ENCODE results near the gene DYNAP. TPM values are rescaled to one million over a fixed set of nuclear protein-coding genes. Genes with fewer than 3 reads are reported as not detected.

Gene DYNAP
- total and polyA plus RNA-seq, 7 donors: not detected

DNA sequence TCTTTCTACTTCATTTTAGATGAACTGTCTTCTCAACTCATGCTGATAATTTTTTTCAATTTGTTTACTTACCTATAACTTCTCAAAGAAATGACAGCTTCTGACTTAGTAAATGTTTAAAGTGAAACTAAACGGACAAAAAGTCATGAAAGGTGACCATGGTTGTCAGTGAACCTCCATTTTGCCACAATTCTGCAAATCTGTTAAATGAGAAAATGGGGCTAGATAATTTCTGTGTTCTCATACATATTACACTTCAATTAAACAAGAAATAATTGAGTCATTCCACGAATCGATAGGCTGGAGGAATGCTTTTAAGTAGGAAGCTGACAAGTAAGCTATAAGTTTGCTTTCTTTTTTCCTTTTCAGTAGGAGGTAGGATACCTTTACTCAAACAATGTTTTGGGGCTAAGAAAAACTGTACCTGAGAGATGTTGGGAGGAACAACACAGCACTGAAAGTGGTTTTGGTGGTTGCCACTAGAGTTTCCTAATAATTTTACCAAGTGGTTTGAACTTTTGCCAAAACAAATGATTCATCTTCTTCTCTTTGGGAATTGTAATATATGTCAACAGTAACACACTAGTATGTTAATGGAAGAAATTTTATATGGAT lies 17.1 kb downstream of the DYNAP start:
- intact Hi-C loops (cut with DNase I): no loop called here
- 72 to 81% (median 76%) methylated on average over 3 of the region's 3 CpGs for WGBS, 3 donors

DNA sequence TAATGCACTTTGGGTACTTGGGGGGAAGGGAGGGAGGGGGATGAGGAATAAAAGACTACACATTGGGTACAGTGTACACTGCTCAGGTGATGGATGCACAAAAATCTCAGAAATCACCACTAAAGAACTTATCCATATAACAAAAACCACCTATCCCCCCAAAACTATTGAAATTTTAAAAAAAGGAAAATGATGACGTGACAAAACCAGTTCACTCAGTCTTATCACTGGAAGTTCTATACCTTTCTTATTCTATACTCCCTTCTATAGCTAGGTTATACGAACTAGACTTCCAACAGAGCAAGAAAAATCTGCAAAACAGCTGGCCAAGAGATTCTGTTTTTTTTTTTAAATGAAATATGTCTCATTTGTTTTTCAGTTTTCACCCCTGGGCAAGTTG lies 20.8 kb downstream of the DYNAP start:
- WGBS, 3 donors: 55 to 56% (median 56%) methylated on average over 2 of the region's 2 CpGs
- ATAC-seq: no peak
- DNase-seq: no peak
- intact Hi-C loops (cut with DNase I): no loop called here
- no peaks in the 10 kb centered on the region for H3K9me3 ChIP-seq
- H3K27ac ChIP-seq: no peak overlapping the region
- TF ChIP-seq, protein P1, sequence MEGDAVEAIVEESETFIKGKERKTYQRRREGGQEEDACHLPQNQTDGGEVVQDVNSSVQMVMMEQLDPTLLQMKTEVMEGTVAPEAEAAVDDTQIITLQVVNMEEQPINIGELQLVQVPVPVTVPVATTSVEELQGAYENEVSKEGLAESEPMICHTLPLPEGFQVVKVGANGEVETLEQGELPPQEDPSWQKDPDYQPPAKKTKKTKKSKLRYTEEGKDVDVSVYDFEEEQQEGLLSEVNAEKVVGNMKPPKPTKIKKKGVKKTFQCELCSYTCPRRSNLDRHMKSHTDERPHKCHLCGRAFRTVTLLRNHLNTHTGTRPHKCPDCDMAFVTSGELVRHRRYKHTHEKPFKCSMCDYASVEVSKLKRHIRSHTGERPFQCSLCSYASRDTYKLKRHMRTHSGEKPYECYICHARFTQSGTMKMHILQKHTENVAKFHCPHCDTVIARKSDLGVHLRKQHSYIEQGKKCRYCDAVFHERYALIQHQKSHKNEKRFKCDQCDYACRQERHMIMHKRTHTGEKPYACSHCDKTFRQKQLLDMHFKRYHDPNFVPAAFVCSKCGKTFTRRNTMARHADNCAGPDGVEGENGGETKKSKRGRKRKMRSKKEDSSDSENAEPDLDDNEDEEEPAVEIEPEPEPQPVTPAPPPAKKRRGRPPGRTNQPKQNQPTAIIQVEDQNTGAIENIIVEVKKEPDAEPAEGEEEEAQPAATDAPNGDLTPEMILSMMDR (IDR thresholded peaks at IDR 0.05): no peak
- H3K36me3 ChIP-seq (ENCODE audit: insufficient read depth in 1 of 2, low read depth in 1 of 2): no peaks in the 10 kb centered on the region
- no peaks in the 10 kb centered on the region for H3K27me3 ChIP-seq (ENCODE audit: insufficient read depth in 3 of 3, low read length in 2 of 3)
- H3K4me1 ChIP-seq: no peaks in the 10 kb centered on the region
- H3K4me3 ChIP-seq: no peak overlapping the region

More for the DNA sequence above, 17.1 kb downstream of the DYNAP start:
- Histone ChIP-seq H3K27ac (no peak overlapping the region), H3K4me1 (no peaks in the 10 kb centered on the region), H3K27me3 (ENCODE audit: insufficient read depth in 3 of 3, low read length in 2 of 3) (no peaks in the 10 kb centered on the region), H3K4me3 (peak overlapping the region; percentile 29), H3K36me3 (ENCODE audit: insufficient read depth in 1 of 2, low read depth in 1 of 2) (no peaks in the 10 kb centered on the region), H3K9me3 (no peaks in the 10 kb centered on the region)
- ATAC-seq (no peak), DNase-seq (no peak)
- TF ChIP-seq, protein P1 (IDR thresholded peaks at IDR 0.05): no peak

DNA sequence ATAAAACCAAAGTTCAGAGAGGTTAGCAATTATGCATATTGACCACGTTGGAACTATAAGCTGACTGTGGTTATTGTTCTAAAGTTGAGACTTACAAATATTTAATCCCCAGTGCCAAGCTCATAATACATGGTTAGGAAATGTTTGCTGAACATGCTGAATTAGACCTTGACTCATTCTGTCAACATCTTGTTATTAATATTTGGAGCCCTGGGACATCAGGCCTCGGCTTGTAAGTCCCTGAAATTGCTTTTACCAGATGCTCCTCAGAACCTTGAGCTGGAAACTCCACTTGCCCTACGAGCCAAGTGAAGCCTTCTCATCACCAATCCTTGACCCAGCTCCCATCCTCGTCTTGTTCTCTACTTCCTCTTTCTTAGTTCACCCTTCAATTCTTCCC lies 21.2 kb downstream of the DYNAP start:
- TF ChIP-seq, protein P1 (IDR thresholded peaks at IDR 0.05): no peak
- H3K36me3 ChIP-seq (ENCODE audit: insufficient read depth in 1 of 2, low read depth in 1 of 2): no peaks in the 10 kb centered on the region
- no peaks in the 10 kb centered on the region for H3K9me3 ChIP-seq
- ATAC-seq (no peak), DNase-seq (no peak)
- H3K4me1 ChIP-seq: no peaks in the 10 kb centered on the region
- intact Hi-C loops (cut with DNase I): no loop called here
- 37 to 49% (median 39%) methylated on average over 4 of the region's 4 CpGs for WGBS, 3 donors
- no peaks in the 10 kb centered on the region for H3K27me3 ChIP-seq (ENCODE audit: insufficient read depth in 3 of 3, low read length in 2 of 3)
- H3K4me3 ChIP-seq: no peak overlapping the region
- H3K27ac ChIP-seq: no peak overlapping the region

DNA sequence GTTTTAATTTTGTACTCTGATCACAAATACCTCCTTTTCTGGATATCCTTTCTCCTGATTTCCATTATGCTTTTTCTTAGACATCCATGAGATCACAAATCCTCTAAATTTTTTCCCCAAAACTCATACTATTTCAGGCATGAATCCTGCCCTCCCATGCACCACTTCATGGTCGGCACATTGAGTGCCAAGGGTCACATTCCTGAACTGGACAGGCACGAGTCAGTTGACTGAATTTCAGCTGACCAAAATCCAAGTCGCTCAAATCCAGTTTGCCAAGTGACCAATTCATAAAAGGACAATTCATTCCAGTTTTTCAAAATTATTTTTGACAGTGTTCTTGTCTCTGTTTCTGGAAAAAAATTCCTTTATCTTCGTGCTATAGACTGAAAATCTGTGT lies 22.1 kb downstream of the DYNAP start:
- 44 to 66% (median 44%) methylated on average over 4 of the region's 4 CpGs for WGBS, 3 donors
- TF ChIP-seq, protein P1 (IDR thresholded peaks at IDR 0.05): no peak
- intact Hi-C loops (cut with DNase I): no loop called here
- no peaks in the 10 kb centered on the region for H3K9me3 ChIP-seq
- no peak for DNase-seq
- no peak overlapping the region for H3K4me3 ChIP-seq
- H3K27ac ChIP-seq: no peak overlapping the region
- no peaks in the 10 kb centered on the region for H3K4me1 ChIP-seq
- ATAC-seq: no peak
- H3K27me3 ChIP-seq (ENCODE audit: insufficient read depth in 3 of 3, low read length in 2 of 3): no peaks in the 10 kb centered on the region
- no peaks in the 10 kb centered on the region for H3K36me3 ChIP-seq (ENCODE audit: insufficient read depth in 1 of 2, low read depth in 1 of 2)

Data from psoas muscle (tissue), 8 donors.